ENCODE results near the gene NBPF8.
"Not testable (repeated sequence)": the region's sequence is repeated elsewhere in the genome, so short reads cannot be mapped to it uniquely, and the experiment has no call there.

NBPF8 gene, protein sequence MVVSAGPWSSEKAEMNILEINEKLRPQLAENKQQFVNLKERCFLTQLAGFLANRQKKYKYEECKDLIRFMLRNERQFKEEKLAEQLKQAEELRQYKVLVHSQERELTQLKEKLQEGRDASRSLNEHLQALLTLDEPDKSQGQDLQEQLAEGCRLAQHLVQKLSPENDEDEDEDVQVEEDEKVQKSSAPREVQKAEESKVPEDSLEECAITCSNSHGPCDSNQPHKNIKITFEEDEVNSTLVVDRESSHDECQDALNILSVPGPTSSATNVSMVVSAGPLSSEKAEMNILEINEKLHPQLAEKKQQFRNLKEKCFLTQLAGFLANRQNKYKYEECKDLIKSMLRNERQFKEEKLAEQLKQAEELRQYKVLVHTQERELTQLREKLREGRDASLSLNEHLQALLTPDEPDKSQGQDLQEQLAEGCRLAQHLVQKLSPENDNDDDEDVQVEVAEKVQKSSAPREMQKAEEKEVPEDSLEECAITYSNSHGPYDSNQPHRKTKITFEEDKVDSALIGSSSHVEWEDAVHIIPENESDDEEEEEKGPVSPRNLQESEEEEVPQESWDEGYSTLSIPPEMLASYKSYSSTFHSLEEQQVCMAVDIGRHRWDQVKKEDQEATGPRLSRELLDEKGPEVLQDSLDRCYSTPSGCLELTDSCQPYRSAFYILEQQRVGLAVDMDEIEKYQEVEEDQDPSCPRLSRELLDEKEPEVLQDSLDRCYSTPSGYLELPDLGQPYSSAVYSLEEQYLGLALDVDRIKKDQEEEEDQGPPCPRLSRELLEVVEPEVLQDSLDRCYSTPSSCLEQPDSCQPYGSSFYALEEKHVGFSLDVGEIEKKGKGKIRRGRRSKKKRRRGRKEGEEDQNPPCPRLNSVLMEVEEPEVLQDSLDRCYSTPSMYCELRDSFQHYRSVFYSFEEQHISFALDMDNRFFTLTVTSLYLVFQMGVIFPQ

DNA sequence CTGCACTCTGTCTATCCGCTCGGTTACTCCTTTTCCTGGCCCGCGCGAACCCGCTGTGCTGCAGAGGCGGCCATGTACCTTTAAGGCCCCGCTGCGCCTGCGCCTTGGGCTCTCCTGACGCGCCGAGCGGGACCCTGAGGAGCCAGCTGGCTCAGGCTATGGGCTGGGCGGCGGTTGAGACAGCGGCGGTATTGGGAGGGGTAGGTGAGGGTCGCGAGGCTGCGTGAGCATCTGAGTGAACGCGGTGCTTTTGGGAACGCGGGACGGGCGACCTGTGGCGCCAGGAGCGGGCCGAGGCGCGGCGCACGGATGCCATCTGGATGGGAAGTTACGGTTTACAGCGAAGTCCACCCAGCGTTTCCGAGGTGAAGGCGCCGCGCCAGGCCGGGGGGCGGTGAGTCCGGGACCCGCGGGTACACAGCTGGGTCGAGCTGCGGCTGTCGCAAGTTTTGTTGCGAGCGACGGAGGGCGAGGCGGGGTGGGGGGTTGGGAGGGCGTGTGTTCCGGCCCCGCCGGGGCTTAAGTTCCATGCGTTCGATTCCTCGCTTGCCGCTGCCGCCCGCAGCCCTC, at the start of gene NBPF8:
Gene NBPF8 (plus strand): TSS at position 125 of the 570 bp plus-strand sequence. CDS start 21,488 bp downstream, outside the sequence.
- not testable (repeated sequence) for H3K4me1 Mint-ChIP-seq, H3K27me3 Mint-ChIP-seq, H3K9me3 Mint-ChIP-seq, H3K36me3 Mint-ChIP-seq
- peak within 1 kb of the TSS; percentile 79 for H3K4me3 Mint-ChIP-seq
- peak; percentile 99 for ATAC-seq
- peak within 1 kb of the TSS; percentile 65 for H3K27ac Mint-ChIP-seq

DNA sequence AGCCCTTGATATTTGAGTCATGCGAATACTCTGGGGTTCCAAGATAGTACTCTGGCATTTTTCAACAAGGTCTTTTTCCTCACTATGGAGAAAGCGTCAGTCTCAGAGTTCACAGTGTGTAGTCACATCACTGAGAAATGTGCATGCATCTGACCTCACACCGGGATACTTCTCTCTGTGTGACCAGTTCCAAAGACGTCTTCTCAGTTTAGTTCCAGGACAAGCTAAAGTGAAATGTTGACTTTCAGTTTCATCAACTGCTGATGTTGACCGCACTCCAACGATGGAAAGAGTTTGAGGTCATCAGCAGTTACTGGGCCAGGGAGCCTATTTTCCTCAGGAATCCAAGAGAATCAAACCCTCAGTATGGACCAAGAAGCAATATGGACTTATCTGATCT, 47.1 kb upstream of the NBPF8 start:
- H3K4me1 Mint-ChIP-seq, H3K9me3 Mint-ChIP-seq, H3K36me3 Mint-ChIP-seq, H3K27me3 Mint-ChIP-seq, ATAC-seq, H3K27ac Mint-ChIP-seq, H3K4me3 Mint-ChIP-seq: not testable (repeated sequence)

DNA sequence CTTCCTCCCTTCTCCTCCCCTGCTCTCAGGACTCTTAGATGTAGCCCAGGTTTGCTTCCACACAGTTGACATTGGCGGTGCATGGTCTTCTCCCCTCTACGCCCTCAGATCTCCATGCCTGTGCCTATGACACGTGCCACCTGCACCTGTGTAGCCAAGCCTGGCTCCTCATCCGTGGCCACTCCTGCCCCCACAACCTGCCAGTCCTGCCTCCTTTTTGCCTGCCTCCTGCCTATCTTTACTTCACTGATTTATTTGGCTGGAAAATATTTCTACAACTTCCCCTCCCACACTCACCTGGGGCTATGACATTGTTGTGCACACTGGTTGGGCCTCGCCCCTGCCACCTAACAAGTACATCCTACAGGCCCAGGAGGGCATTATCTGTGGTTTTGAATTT, 28.2 kb upstream of the NBPF8 start:
- ATAC-seq, H3K27me3 Mint-ChIP-seq, H3K27ac Mint-ChIP-seq, H3K4me3 Mint-ChIP-seq, H3K4me1 Mint-ChIP-seq, H3K36me3 Mint-ChIP-seq, H3K9me3 Mint-ChIP-seq: not testable (repeated sequence)

DNA sequence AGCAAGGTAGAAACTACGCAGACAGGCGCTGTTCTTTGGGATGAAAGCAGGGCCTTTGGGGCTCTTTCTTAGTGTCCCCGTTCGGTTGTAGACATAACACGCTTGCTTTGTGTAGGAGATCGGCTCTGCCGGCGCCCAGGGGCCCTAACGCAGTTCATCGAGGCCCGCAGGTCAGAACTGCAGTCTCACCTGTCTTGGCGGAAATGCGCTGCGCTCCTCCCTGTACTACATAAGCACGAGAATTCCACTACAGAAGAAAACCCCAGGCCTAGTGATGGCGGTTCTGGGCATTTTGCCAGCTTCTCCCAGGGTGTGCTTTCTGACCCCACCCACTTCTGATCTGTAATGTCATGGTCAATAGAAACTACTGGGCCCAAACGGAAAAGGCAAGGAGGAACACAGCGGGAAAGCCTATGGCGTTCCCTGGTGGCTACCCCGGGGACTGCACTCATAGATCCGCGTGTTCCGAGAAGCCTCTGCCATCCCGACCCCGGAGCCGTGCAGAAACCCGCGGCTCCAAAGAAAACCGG, 26.2 kb upstream of the NBPF8 start:
- not testable (repeated sequence) for H3K27me3 Mint-ChIP-seq, ATAC-seq, H3K27ac Mint-ChIP-seq, H3K9me3 Mint-ChIP-seq, H3K36me3 Mint-ChIP-seq, H3K4me3 Mint-ChIP-seq, H3K4me1 Mint-ChIP-seq

DNA sequence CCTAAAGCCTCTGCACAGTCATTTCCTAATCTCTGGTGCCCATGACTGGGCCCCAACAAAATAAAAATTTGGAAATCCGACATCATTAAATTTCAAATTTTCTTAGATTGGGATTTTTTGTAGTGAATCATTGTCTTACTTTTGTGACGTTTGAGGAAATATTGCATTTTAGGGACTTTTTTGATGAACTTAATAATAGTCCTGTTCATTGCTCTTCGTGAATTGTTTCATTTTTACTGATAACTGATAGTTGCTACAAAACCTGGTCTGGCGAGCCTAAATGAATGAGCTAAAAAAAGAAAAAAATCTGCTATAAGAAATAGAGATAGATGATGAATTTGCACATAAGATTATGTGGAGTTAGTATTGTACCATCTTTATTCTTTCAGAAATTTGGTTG, 23.5 kb upstream of the NBPF8 start:
- not testable (repeated sequence) for H3K9me3 Mint-ChIP-seq, ATAC-seq, H3K4me3 Mint-ChIP-seq, H3K36me3 Mint-ChIP-seq, H3K4me1 Mint-ChIP-seq, H3K27me3 Mint-ChIP-seq, H3K27ac Mint-ChIP-seq

DNA sequence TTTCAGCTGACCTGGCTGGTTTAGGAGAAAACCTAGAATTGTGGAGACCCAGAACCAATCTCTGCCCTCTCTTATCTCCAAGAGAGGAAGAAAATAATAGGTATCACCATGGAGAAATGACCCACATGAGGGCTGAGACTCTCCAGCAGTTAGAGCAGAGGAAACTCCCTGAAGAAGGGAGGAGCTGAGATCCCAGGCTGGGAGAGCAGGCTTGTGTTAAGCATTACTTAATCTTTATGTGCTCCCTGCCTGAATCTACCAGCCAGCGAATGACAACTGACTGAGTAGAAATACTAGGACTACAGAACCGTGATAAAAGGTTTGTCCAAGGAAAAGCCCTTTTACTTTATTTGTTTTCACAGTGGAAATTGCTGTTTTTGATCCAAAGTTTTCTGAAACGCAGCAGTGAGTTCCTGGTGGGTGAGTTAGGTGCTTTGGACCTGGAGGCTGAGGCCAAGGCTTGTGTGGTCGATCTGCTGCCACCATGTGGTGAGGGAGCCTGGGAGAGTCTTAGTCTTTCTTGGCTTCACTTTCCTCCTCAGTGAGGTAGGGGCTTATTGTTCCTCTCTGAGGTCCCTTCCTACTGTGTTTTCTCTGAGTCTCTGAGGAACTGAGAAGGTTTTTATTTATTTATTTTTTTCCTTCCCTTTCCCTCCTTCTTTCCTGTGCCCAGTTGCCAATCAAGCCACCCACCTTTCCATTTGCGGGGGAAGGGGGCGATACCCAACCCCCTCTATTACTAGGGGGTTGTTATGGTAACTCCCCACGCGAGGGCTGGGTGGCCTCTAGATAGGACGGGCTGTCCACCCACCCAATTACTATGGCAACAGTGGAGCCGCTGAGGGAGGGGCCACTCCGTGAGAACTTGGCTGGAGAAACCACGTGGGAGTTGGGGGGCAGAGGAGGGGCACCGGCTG, 21.3 kb upstream of the NBPF8 start:
- not testable (repeated sequence) for H3K27ac Mint-ChIP-seq, H3K36me3 Mint-ChIP-seq, H3K9me3 Mint-ChIP-seq, ATAC-seq, H3K4me3 Mint-ChIP-seq, H3K4me1 Mint-ChIP-seq, H3K27me3 Mint-ChIP-seq

DNA sequence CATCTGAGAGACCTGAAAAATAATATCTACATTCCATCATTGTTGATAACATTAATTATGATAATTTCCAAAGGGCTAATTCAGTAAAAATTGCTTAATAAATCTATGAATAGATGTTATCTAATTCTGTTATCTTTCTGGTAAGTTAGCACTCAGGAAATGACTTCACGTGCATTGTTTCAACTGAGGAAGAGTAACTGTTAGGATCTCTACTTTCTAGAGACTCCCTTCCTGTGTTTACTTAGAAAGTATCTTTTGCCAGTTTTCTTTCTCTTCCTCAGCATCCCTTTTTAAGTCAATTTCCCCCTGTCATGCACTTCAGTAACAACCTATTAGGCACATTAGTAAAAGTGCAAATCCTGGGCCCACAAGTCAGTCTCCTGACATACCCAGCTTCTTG, 9.5 kb upstream of the NBPF8 start:
- not testable (repeated sequence) for H3K4me3 Mint-ChIP-seq, H3K4me1 Mint-ChIP-seq, H3K27ac Mint-ChIP-seq, H3K27me3 Mint-ChIP-seq, ATAC-seq, H3K36me3 Mint-ChIP-seq, H3K9me3 Mint-ChIP-seq

DNA sequence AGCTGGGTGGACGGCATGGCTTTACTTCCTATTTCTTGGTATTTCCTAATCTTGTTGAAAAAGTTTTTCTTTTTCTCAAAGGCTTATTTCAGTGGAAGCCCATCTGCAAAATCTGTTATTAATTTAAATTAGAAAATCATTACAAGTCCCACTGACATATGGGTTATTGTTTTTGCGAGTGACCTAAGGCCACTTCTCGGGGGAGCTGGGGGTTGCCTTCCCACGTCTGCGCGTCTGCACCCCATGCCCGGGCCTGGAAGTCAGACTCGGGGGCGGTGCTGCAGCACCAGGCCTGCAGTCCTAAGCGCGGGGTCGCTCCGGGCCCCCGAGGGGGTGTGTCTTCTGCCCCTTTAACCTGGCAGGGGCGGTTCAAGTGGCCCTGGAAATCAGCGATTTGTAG, 384 bp upstream of the NBPF8 start:
- ATAC-seq: peak; percentile 46
- H3K36me3 Mint-ChIP-seq: not testable (repeated sequence)

DNA sequence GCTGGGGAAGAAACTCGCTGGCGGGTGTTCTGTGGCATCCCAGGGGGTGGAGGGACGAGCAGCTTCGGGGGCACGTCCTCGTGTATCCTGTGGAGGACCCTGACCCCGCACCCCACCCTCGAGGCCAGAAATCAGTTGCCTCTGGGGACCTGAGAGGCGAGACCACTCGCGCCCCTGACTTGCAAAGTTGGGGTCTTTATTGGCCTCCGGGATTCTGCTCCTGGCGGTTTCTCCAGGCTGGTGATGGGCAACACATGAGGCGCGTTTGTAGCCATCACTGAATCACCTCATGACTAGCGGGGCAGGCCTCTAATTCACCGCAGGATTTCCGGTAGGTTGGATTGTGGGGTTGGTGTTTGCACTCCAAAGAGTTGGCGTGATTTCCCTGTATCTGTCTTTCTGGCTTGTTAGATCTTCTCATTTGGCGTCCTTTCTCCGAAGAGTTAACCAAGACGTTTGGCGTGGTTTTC, 692 bp downstream of the NBPF8 start:
- H3K9me3 Mint-ChIP-seq: not testable (repeated sequence)
- ATAC-seq: peak; percentile 64

More for the DNA sequence above, 384 bp upstream of the NBPF8 start:
- H3K4me3 Mint-ChIP-seq, H3K4me1 Mint-ChIP-seq, H3K27me3 Mint-ChIP-seq, H3K27ac Mint-ChIP-seq, H3K9me3 Mint-ChIP-seq: not testable (repeated sequence)

DNA sequence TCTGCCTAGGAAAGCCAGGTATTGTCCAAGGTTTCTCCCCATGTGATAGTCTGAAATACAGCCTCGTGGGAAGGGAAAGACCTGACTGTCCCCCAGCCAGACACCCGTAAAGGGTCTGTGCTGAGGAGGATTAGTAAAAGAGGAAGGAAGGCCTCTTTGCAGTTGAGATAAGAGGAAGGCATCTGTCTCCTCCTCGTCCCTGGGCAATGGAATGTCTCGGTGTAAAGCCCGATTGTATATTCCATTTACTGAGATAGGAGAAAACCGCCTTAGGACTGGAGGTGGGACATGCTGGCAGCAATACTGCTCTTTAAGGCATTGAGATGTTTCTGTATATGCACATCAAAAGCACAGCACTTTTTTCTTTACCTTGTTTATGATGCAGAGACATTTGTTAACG, 10.2 kb downstream of the NBPF8 start:
- H3K4me1 Mint-ChIP-seq, H3K27ac Mint-ChIP-seq, ATAC-seq, H3K4me3 Mint-ChIP-seq, H3K36me3 Mint-ChIP-seq, H3K9me3 Mint-ChIP-seq, H3K27me3 Mint-ChIP-seq: not testable (repeated sequence)

More for the DNA sequence above, 692 bp downstream of the NBPF8 start:
- H3K4me1 Mint-ChIP-seq, H3K27me3 Mint-ChIP-seq, H3K36me3 Mint-ChIP-seq: not testable (repeated sequence)
- H3K27ac Mint-ChIP-seq: peak overlapping the region; percentile 65
- peak overlapping the region; percentile 79 for H3K4me3 Mint-ChIP-seq

DNA sequence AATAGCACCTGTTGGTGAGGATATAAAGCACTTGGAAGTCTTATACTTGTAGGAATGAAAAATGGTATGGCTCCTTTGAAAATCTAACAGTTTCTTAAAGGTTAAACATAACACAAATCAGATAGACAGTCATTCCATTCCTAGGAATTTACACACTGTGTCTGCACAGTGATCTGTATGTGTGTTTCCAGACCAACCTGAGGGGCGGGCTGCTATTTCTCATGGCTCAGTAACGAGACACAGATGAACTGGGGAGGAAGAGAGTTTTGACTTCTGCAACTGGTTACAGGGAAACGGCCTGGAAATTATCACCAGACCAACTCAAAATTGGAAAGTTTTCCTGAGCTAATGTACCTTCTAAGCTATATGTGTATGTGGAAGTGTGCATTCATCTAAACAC, 16.8 kb downstream of the NBPF8 start:
- ATAC-seq, H3K27ac Mint-ChIP-seq, H3K9me3 Mint-ChIP-seq, H3K27me3 Mint-ChIP-seq, H3K36me3 Mint-ChIP-seq, H3K4me3 Mint-ChIP-seq, H3K4me1 Mint-ChIP-seq: not testable (repeated sequence)

DNA sequence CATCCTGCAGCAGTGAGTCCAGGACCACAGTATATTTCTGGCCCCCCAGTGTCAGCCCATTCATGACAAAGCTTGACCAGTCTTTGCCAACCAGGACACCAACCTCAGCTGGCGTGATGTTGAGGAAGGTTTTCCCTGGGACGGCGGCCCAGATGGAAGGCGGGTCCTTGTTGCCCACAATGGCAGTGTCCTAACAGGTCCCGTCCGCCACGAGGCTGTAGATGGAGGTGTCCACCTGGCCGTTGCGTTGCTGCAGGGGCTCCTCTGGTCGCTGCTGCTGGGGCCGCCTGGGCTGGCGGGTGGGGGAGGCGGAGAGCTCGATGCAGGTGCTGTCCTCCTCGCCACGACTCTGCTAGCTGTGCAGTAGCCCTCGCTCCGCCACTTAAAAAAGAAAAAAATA, 19.0 kb downstream of the NBPF8 start:
- H3K9me3 Mint-ChIP-seq, H3K27ac Mint-ChIP-seq, H3K36me3 Mint-ChIP-seq, H3K4me1 Mint-ChIP-seq, H3K27me3 Mint-ChIP-seq, ATAC-seq, H3K4me3 Mint-ChIP-seq: not testable (repeated sequence)

DNA sequence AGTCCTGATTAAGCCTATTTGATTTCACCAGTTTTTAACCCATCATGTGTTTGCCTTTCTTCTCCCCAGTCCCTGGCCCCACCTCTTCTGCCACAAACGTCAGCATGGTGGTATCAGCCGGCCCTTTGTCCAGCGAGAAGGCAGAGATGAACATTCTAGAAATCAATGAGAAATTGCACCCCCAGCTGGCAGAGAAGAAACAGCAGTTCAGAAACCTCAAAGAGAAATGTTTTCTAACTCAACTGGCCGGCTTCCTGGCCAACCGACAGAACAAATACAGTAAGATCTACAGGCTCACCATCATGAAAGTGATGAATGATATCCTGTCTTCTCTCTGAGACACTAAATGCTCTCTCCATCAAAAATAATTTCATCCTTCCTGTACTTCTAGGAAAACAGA, 34.3 kb downstream of the NBPF8 start:
- not testable (repeated sequence) for H3K9me3 Mint-ChIP-seq, H3K36me3 Mint-ChIP-seq, H3K4me1 Mint-ChIP-seq, H3K27me3 Mint-ChIP-seq, H3K4me3 Mint-ChIP-seq, ATAC-seq, H3K27ac Mint-ChIP-seq
